GM19238 (cell line): ENCODE results near the gene NMB.
"Not testable (repeated sequence)": the region's sequence is repeated elsewhere in the genome, so short reads cannot be mapped to it uniquely, and the experiment has no call there.

Source experiments
- DNase-seq: peaks from one replicate; pipeline ENCODE4 v3.0.0; 2011; ENCODE audit warnings: low spot score; ENCODE audit not compliant: insufficient read length

NMB gene

GRCh38 chr15:84658080-84658787 lies at the start of gene NMB:
Gene NMB, minus strand, starts transcription at chr15:84658199. Its CDS starts 47 bp downstream, at chr15:84658152.
- peak; percentile 77 for DNase-seq

- no peak for DNase-seq
Observed at GRCh38 chr15:84703808-84704207, 45.8 kb upstream of the NMB start.

GRCh38 chr15:84702961-84703482 lies 45.0 kb upstream of the NMB start:
- no peak for DNase-seq

- DNase-seq, result no peak
Observed at GRCh38 chr15:84699538-84700191, 41.7 kb upstream of the NMB start.

GRCh38 chr15:84697236-84697990 lies 39.4 kb upstream of the NMB start:
- no peak for DNase-seq

GRCh38 chr15:84696757-84697156 lies 38.8 kb upstream of the NMB start:
- no peak for DNase-seq

GRCh38 chr15:84690342-84690741 lies 32.3 kb upstream of the NMB start:
- no peak for DNase-seq

GRCh38 chr15:84689858-84690257 lies 31.9 kb upstream of the NMB start:
- DNase-seq, result no peak

GRCh38 chr15:84686446-84686845 lies 28.4 kb upstream of the NMB start:
- not testable (repeated sequence) for DNase-seq

- no peak for DNase-seq
Observed at GRCh38 chr15:84685304-84685703, 27.3 kb upstream of the NMB start.

- DNase-seq, result no peak
Observed at GRCh38 chr15:84684092-84684491, 26.1 kb upstream of the NMB start.

- no peak for DNase-seq
Observed at GRCh38 chr15:84681831-84682230, 23.8 kb upstream of the NMB start.

GRCh38 chr15:84671211-84671610 lies 13.2 kb upstream of the NMB start:
- no peak for DNase-seq

- DNase-seq, result no peak
Observed at GRCh38 chr15:84669726-84670125, 11.7 kb upstream of the NMB start.

GRCh38 chr15:84668221-84668982 lies 10.4 kb upstream of the NMB start:
- DNase-seq, result no peak

GRCh38 chr15:84666373-84666772 lies 8.4 kb upstream of the NMB start:
- DNase-seq, result no peak

- DNase-seq, result no peak
Observed at GRCh38 chr15:84661001-84661400, 3.0 kb upstream of the NMB start.

- no peak for DNase-seq
Observed at GRCh38 chr15:84659904-84660781, 2.1 kb upstream of the NMB start.

- DNase-seq, result no peak
Observed at GRCh38 chr15:84658788-84659411, 901 bp upstream of the NMB start.

- DNase-seq, result no peak
Observed at GRCh38 chr15:84657748-84658079, 285 bp downstream of the NMB start.
